ENCODE data around the gene LDB1.

LDB1 gene

GRCh38 chr10:102112210-102112817 lies 7.9 kb downstream of the LDB1 start:
- no peak for DNase-seq

DNA sequence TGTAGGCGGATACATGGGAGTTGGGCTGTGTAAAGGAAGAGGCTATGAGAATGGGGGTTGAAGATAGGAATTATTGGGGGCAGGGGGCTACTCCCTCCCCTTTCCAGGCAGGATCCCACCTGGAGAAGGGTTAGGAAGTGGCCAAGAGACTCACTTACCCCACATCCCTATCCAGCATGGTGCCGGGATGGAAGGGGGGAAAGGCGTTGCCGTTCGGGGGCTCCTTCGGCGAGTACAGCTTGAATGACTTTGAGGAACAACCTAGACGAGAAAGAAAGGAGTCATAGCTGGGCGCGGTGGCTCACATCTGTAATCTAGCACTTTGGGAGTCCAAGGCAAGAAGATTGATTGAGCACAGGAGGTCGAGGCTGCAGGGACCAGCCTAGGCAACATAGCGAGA lies 8.9 kb downstream of the LDB1 start:
- no peak for DNase-seq

DNA sequence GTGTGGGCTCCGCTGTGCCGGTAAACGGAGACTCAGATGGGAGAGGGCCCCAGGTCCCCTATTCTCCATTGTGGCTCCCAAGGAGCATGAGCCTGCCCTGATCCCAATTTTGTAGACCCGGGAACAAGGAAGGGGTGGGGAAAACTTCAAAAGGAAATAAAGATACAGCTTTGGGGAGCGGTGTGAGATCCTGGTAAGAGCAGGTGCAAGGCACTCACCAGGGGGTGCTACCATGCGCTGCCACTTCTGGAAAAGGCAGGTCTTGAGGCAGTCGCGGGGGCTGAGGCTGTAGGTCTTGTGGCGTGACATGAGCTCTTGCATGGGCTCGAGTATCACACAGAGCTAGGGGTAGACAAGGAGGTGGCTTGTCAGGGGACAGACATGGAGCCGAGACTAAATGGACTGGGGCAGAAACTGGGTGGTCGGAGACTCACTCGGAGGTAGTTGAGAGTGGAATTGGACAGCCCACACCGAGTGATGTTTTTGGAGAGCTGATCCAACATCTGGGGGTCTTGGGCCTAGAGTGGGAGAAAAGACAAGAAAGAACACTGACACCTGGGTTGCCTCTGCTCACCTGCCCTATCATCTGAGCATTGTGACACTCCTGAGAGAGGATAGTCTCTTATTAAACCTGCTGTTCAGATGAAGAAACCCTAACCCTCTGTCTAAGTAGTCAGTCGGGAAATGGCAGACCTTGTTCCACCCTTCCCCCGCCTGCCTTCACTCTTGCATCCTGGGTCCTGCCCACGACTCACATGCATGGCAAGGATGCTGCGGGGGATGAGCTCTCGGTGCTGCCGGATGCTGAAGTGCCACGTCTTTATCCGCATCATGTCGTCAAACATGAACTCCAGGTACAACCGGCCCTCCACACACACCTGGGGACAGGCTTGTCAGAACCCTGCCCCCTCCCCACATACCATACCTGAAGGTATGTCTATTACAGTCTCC lies 10.7 kb downstream of the LDB1 start:
- no peak for DNase-seq

GRCh38 chr10:102106998-102107397 lies 13.2 kb downstream of the LDB1 start:
- DNase-seq: no peak

GRCh38 chr10:102102421-102102820 lies 17.7 kb downstream of the LDB1 start:
- DNase-seq: no peak

GRCh38 chr10:102101152-102101551 lies 19.0 kb downstream of the LDB1 start:
- DNase-seq: no peak

GRCh38 chr10:102096449-102096848 lies 23.7 kb downstream of the LDB1 start:
- DNase-seq: no peak

DNA sequence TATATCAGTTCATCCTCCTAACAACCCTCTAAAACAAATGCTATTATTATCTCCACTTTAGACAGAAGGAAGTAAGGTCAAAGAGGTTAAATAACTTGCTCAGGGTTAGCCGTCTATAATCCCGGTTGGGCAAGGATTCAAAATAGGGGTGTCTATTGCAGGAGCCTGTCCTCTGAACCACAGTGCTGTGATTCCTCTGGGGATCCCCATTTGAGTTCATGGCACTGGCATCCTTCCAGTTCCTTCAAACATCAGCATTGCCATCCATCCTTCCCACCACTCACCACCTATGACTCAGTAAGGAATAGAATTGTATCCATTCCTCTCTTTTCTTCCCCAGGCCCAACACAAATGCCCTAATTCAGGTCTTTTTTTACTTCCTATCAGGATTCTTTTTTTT lies 29.4 kb downstream of the LDB1 start:
- DNase-seq: no peak

DNA sequence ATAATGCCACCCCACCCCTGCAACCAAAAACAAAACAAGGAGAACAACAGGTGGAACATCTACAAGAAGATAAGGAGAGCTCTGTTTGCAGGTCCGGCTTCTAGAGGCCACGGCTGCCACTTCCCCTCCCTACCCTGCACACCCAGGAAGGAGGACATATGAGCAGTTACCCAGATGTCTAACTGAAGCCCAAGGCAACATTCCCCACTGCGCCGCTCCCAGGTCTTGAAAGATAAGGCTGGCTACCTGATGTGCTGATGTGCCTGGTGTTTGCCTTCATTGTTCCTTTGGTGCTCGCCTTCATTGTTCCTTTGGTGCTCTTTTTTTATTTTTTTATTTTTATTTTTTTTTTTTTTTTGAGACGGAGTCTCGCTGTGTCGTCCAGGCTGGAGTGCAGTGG lies 34.0 kb downstream of the LDB1 start:
- DNase-seq: no peak

- DNase-seq: no peak
These were observed 34.8 kb downstream of the LDB1 start for GRCh38 chr10:102085336-102085735.

- DNase-seq: no peak
These were observed 36.6 kb downstream of the LDB1 start for GRCh38 chr10:102083541-102083940.

GRCh38 chr10:102072673-102073527 lies 47.3 kb downstream of the LDB1 start:
- peak; percentile 82 to 84 for DNase-seq

DNA sequence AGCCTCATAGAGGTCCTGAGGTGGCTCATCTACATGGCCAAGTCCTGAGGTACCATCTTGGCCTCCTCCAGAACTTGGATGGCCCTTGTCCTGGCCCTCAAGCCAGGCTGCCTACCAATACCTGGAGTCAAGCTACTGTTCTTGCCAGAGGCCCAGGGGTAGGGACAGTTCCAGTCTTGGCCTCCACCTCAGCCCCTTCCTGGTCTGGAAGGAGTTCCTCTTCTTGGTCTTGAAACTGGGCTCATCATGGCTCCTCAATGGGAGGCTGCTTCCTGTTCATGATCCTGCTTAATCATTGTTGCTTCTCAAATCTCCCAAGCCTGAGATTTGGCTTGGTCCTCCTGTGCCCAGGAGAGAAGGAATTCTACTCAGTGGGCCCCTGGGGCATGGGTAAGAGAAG lies 51.1 kb downstream of the LDB1 start:
- DNase-seq: no peak

- no peak for DNase-seq
These were observed 52.0 kb downstream of the LDB1 start for GRCh38 chr10:102068216-102068615.

DNA sequence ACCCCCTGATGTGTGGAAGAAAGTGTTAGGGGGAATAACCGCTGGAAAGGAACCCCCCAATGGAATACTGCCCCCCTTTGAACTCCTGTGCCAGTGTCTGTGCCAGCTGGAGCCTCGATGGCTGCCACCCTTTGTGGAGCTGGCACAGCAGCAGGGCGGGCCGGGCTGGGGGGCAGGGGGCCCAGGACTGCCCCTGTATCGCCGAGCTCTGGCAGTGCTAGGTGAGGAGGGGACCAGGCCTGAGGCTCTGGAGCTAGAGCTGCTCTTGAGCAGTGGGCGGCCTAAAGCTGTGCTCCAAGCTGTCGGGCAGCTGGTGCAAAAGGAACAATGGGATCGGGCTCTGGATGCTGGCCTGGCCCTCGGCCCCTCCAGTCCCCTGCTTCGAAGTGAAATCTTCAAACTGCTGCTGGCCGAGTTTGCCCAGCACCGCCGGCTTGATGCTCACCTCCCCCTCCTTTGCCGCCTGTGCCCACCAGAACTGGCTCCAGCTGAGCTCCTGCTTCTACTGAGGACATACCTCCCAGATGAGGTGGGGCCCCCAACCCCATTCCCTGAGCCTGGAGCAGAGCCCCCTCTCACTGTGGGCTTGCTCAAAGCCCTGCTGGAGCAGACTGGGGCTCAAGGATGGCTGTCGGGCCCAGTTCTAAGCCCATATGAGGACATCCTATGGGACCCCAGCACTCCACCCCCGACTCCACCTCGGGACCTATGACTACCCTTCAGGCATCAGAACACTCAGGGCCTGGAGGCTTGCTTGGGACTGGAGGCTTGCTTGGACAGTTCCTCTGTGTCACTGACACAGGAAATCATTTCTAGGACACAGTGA lies 52.9 kb downstream of the LDB1 start:
- no peak for DNase-seq

- no peak for DNase-seq
These were observed 53.6 kb downstream of the LDB1 start for GRCh38 chr10:102066399-102067088.

GRCh38 chr10:102065561-102066398 lies 54.4 kb downstream of the LDB1 start:
- DNase-seq: peak in 1 of 2 donors; percentile 3

- DNase-seq: peak; percentile 87 to 89
These were observed 55.2 kb downstream of the LDB1 start, which contains the start of gene HPS6 for GRCh38 chr10:102064868-102065560. Gene HPS6 (plus strand): TSS chr10:102065349. CDS start chr10:102065475, 126 bp downstream.

- no peak for DNase-seq
These were observed 55.7 kb downstream of the LDB1 start for GRCh38 chr10:102064503-102064867.

GRCh38 chr10:102059987-102060386 lies 60.2 kb downstream of the LDB1 start:
- no peak for DNase-seq

Data from CD4-positive, alpha-beta T cell treated with Interleukin-4 for 1 hour (primary cell).